SW480 (cell line): ENCODE data around the gene CWH43.
"Not testable (repeated sequence)": the region's sequence is repeated elsewhere in the genome, so short reads cannot be mapped to it uniquely, and the experiment has no call there.

Experiments
- DNase-seq: peaks from one replicate; pipeline ENCODE4 v3.0.0-alpha.2; 2016; ENCODE audit warnings: low spot score

The CWH43 gene

GRCh38 chr4:49097071-49097470 lies 111.0 kb downstream of the CWH43 start:
- not testable (repeated sequence) for DNase-seq

DNA sequence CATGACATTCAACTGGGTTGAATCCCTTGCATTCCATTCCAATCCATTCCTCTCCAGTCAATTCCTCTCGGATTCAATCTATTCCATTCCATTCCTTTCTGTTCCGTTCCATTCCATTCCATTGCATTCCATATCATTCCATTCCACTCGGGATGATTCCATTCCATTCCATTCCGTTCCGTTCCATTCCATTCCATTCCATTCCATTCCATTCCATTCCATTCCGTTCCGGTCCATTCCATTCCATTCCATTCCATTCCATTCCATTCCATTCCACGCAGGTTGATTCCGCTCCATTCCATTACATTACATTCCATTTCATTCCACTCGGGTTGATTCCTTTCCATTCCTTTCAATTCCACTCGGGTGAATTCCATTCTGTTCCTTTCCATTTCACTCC lies 111.4 kb downstream of the CWH43 start:
- DNase-seq: not testable (repeated sequence)

- DNase-seq: not testable (repeated sequence)
Observed at GRCh38 chr4:49098034-49098759, 112.1 kb downstream of the CWH43 start.

DNA sequence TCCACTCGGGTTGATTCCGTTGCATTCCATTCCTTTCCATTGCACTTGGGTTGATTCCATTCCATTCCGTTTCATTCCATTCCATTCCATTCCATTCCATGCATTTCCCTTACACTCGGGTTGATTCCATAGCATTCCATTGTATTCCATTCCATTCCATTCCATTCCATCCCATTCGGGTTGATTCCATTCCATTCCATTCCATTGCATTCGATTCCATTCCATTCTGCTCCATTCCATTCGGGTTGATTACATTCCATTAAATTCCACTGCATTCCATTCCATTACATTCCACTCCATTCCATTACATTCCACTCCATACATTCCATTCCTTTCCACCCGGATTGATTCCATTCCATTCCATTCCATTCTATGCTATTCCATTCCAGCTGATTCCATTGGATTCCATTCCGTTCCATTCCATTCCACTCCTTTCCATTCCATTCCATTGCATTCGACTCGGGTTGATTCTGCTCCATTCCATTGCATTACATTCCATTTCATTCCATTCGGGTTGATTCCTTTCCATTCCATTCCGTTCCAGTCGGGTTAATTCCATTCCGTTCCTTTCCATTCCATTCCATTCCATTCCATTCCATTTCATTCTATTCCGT lies 113.9 kb downstream of the CWH43 start:
- not testable (repeated sequence) for DNase-seq

- not testable (repeated sequence) for DNase-seq
Observed at GRCh38 chr4:49102344-49102898, 116.3 kb downstream of the CWH43 start.

GRCh38 chr4:49103436-49104136 lies 117.5 kb downstream of the CWH43 start:
- DNase-seq: not testable (repeated sequence)

DNA sequence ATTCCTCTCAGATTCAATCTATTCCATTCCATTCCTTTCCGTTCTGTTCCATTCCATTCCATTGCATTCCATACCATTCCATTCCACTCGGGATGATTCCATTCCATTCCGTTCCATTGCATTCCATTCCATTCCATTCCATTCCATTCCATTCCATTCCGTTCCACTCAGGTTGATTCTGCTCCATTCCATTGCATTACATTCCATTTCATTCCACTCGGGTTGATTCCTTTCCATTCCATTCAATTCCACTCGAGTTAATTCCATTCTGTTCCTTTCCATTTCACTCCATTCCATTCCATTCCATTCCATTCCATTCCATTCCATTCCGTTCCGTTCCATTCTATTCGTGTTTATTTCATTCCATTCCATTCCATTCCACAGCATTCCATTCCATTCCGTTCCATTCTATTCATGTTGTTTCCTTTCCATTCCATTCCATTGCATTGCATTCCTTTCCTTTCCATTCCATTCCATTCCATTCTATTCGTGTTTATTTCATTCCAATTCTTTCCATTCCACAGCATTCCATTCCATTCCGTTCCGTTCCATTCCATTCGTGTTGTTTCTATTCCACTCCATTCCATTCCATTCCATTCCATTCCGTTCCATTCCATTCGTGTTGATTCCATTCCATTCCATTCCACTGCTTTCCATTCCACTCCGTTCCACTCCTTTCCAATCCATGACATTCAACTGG lies 118.3 kb downstream of the CWH43 start:
- not testable (repeated sequence) for DNase-seq

GRCh38 chr4:49105248-49105904 lies 119.3 kb downstream of the CWH43 start:
- not testable (repeated sequence) for DNase-seq

DNA sequence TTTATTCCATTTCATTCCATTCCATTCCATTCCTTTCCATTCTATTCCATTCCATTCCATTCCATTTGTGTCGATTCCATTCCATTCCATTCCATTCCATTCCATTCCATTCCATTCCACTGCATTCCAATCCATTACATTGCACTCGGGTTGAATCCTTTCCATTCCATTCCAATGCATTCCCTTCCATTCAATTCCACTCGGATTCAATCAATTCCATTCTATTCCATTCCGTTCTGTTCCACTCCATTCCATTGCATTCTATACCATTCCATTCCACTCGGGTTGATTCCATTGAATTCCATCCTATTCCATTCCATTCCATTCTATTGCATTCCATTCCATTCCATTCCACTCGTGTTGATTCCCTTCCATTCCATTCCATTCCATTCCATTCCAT lies 121.2 kb downstream of the CWH43 start:
- peak; percentile 60 for DNase-seq

- DNase-seq: not testable (repeated sequence)
Observed at GRCh38 chr4:49108183-49108978, 122.3 kb downstream of the CWH43 start.

DNA sequence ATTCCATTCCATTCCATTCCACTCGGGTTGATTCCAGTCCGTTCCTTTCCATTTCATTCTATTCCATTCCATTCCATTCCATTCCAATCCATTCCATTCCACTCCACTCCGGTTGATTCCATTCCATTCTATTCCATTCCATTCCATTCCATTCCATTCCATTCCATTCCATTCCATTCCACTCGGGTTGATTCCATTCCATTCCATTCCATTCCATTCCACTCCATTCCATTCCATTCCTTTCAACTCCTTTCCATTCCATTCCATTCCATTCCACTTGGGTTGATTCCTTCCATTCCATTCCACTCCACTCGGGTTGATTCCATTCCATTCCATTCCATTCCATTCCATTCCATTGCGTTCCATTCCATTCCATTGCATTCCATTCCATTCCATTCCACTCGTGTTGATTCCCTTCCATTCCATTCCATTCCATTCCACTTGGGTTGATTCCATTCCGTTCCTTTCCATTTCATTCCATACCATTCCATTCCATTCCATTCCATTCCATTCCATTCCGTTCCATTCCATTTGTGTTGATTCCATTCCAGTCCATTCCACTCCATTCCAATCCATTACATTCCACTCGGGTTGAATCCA lies 123.6 kb downstream of the CWH43 start:
- not testable (repeated sequence) for DNase-seq

- not testable (repeated sequence) for DNase-seq
Observed at GRCh38 chr4:49110579-49110978, 124.5 kb downstream of the CWH43 start.
